ENCODE measurements around the gene MUSTN1.

Gene MUSTN1

DNA sequence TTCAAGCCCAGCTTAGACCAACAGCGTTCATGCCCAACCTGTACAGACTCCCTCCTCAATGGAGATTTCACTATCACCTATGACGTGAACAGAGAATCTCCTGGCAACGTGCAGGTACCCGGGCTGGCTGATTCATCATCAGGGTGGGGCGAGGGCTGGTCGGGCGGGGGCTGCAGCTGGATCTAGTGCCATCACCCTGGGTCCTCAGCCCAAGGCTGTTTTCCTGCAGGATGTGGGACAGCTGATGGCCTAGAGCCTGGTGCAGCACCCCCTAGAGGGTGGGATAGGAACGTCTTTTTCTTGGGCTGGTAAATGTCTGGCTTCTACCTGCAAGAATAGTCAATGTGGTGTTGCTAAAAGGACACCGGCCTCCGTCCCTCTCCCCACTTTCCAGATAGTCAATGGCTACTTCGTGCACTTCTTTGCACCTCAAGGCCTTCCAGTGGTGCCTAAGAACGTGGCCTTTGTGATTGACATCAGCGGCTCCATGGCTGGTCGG is 35.8 kb downstream of the MUSTN1 start:
- DNase-seq, result no peak

DNA sequence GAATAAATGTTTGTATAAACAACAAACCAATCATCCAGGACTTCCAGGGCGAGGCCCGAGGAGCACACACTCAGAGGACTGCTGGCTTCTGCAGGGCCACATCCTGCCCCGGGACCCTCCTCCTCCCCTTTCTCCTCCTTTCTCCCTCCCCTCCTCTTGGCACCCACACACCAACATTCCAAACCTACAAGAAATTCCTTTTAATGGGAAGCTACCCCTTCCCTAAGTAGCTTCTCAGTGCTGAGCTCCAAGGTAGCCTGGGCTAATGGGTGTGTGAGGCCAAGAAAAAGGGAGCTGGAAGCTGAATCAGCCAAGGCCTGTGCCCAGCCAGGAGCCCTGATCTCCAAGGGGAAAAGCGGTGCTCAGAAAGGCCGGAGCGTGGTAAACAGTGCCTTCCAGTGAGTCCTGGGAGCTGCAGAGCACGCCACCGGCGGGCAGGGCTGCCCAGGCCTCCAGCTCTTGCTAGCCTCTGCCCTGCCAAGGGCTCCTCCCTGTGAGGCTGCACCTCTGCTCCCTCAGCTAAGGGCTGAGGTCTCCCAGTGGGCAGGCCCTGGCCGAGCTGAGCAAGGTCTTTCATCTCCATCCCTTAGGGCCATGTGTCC is 36.3 kb downstream of the MUSTN1 start:
- DNase-seq, result peak; percentile 19

DNA sequence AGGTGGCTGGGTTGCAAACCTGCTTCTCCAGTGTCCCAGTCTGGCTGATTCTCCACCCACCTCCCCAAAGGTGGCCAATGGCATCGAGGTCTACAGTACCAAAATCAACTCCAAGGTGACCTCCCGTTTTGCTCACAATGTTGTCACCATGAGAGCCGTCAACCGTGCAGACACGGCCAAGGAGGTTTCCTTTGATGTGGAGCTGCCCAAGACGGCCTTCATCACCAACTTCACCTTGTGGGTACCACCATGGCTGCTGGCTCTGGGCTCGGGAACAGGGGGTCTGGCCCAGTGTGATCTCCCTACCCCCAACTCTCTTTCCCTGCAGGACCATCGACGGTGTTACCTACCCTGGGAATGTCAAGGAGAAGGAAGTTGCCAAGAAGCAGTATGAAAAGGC is 38.4 kb downstream of the MUSTN1 start:
- DNase-seq, result no peak

DNA sequence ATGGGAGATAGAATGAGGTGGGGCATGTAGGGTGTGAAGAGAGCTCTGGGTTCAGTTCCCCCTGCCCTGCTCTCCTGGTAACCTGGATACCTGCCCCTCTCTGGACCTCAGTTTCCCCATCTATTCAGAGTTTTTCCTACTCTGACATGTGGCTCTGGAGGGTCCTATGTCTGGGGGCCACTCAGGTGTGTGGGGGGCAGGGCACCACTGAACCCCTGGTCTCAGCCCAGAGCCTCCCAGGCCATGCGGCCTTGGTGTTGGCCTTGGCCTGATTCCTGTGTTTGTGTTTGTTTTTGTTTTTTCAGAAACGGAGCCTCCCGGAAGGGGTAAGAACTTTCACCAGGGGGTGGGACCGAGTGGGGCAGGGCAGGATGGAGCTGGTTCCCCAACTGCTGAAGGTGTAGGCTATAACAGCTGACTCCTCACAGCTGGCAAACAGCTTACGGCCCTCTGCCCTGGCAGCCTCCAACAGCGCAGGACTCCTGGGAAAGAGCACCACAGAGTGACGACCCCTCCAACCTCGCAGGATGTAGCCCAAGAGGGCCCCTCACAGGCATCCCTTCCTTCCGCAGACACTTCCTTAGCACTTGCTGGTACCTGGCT is 39.4 kb downstream of the MUSTN1 start:
- DNase-seq, result no peak

DNA sequence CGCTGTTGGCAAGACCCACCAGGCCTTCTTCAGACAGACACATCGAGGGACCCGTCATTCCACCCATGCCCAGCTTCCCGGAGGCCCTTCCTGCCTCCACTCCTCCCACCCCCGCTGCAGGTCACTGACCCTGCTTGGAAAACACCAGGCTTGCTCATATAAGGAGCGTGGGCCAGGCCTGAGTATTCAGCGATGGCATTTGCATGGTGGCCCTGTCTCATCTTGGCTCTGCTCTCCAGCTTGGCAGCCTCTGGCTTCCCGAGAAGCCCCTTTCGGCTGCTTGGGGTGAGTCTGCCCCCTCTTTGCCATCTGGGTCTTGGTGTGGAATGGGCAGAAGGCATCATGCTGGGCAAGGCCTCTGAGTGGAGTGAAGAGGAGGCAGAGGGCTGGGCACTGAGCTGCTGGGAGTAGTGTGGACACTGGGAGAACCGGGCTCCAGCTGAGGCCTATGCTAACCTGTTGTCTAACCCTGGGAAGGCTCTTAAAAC is 40.2 kb downstream of the MUSTN1 start, which contains the start of gene ITIH3:
Gene ITIH3 (plus strand): TSS at position 185 of the 488 bp plus-strand sequence. CDS start 8 bp downstream, at position 193.
- no peak for DNase-seq

DNA sequence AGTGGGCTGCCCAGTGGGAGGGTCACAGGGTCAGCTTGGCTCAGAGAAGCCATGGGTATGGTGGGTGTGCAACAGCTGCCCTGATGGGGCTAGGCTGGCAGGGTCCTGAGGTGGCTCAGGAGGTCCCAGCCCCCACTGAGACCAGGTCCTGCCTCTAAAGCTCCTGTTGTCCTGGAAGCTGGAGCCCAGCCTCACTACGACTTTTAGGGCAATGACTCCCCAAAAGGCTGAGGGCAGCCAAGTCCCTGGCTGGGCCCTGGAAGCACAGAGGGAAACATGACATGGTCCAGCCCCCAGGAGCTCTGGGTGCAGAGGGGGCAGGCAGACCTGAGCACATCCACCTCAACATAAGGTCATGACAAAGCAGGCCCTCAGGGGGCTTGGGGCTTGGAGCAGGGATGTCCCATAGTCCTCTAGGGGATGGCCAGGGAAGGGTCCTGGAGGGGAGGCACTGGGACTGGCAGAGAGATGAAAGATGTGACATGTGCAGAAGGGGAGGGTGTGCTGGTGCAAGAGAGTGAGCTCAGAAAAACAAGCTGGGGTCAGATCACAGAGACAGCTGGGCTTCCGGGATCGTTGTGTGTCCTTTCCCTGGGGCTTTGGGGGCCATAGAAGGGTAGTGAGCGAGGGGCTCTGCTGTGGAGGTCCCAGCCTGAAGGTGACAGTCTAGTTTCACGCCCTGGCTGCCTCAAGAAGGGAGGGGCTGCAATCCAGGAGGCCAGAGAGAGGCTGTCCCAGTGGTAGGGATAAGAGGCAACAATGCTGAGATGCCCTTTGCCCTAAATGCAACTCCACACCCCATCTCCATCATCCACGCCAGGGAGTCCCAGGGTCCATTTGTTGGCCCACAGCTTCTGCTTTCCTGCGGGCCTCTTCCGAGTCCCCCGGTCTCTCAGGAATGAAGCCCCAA is 40.9 kb downstream of the MUSTN1 start:
- DNase-seq, result no peak

DNA sequence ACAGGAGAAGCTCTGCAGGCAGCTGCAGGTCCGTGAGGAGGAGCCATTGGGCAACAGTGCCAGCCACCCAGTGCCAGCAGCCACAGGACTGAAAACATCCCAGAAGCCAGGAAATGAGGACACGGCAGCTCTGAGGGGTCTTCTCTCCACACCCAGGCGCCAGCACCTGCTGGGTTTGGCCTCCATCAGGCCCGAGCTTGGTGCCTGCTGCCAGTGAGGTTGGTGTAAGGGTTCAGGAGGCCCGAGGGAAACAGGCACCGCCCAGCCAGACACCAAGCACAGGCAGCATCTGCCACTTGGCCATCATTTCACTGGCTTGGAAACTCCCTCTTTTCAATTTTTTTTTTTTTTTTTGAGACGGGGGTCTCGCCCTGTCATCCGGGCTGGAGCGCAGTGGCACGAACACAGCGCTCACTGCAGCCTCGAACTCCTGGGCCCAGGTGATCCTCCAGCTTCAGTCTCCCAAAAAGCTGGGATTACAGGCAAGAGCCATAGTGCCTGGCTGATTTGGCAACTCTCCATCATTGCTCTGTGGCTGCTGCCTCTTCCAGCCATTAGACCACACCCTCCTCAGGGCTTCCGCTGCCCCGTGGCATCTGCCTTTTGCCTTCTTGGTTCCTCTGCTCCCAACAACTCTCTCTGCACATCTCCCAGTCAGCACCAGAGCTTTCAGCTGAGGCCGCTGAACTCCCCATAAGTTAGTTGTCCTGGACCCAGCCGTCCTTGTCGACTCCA is 41.7 kb downstream of the MUSTN1 start:
- DNase-seq, result no peak

DNA sequence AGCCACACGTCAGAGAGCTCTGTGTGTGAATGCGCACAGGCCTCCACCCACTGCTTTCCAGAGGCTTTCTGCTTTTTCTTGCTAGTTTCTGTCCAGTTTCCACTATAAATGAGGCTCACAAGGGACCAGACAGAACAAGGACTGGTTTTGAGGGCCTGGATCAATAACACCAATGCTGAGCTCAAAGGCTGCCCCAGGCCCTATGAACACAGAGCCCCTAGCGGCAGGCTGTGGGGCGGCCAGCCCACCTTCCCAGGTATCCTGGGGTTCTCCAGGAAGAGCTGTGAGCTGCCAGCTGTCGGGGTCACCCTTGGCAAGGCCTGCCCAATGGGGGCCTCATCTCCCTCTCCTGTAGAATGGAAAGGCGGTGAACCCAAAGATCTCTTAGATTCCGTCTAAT is 42.4 kb downstream of the MUSTN1 start:
- no peak for DNase-seq

DNA sequence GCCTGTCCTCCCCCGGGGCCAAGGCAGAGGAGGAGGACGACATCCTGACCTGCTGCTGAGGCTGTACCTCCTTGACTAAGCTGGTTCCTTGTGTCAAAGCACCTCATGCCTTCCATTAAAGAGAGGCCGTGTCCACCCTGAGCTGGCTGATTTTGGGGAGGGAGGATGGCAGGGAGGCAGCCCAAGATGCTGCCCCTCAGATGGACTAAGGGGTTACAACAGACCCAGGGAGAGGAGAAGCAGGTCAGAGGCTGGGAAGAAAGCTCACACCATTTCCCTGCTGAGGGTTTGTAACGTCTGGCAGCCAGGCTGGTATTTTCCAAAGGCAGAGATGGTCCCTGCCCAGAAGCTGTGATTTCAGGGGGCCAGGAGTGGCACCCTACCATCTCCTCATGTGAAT is 42.9 kb downstream of the MUSTN1 start:
- DNase-seq, result no peak

DNA sequence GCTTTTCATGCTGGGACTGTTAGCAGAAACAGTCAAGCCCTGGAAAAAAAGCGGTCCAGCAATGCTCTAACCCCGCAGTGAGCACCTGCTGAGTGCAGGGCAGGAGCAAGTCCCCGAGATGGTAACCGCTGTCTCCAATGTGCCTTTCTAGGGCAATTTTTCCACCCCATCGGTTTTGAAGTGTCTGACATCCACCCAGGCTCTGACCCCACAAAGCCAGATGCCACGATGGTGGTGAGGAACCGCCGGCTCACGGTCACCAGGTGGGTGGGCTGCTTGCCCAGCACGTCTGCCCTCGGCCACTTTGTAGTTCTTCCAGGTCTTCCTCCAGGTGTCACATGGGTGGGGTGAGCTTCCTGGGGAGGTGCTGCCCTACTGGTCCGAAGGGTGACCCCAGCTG is 43.5 kb downstream of the MUSTN1 start:
- no peak for DNase-seq

DNA sequence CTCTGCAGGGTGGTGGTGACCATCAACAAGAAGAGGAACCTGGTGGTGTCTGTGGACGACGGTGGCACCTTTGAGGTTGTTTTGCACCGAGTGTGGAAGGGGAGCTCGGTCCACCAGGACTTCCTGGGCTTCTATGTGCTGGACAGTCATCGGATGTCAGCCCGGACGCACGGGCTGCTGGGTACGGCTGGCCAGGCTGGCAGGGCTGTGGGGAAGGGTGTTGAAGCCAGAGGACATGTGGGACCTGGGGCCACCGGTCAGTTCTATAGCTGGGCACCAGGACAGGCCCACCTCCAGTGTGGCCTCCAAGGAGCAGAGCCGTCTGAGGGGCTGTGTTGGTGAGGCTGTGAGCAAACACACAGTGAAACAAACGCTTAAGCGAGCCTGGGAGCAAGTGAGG is 44.1 kb downstream of the MUSTN1 start:
- DNase-seq, result no peak

DNA sequence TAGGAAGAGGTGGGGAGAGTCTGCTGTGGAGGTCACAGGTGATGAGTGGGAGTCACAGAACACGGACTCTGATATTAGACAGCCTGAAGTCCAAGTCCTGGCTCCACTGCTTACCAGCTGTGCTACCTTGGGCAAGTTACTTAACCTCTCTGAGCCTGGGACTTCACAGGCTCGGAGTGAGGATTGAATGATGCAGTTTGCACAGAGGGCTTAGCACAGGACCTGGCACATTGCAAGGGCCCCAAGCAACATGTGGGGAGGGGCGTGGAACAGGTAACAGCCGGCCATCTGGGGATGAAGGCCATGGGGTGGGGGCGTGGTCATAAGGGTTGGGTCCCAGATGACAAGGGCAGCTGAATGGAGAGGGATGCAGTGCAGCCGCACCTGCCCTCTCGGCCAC is 44.5 kb downstream of the MUSTN1 start:
- no peak for DNase-seq

DNA sequence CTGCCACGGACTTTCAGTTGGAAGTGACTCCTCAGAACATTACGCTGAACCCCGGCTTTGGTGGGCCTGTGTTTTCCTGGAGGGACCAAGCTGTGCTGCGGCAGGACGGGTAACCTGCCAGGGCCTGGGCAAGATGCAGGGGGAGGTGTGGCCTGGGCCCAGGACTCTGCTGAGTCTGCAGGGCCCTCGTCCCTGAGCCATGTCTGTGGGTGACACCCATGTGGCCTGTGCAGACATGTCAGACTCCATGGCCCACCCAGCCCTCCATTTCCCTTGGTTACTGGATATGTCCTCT is 45.1 kb downstream of the MUSTN1 start:
- no peak for DNase-seq

DNA sequence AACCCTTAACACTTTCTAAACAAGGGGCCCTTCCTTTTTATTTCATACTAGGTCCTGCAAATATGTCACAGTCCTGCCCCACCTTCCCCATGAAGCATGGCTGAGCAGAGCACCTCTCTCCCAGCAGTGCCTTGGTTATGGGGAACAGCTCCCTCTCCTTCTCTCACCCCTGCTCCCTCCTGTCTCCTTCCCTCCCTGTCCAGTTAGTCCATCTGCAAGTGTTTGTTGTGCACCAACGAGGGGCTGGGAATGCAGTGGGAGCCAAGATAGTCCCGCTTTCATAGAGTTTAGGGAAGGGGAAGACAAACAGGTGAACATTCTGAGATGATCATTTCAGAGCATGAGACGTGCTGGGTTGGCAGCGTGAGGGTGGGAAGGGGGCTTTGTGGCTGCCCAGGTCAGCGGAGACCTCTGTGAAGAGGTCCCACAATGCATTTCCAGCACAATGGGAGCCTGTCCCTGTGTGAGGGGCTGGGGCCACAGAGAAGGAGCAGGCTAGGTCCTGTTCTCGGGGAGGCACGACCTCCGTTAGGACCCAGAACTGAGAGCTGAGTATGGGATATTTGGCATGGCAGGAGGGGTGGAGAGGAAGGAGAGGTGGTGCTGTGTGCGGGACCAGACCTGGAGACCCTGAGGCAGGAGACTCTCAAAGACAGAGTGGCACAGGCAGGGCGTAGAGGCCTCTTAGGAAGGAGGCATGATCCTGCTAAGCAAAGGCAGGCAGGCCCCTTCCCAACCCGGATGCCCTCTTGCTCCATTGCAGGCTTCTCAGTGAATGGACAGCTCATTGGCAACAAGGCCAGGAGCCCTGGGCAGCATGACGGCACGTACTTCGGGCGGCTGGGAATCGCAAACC is 45.7 kb downstream of the MUSTN1 start:
- no peak for DNase-seq

DNA sequence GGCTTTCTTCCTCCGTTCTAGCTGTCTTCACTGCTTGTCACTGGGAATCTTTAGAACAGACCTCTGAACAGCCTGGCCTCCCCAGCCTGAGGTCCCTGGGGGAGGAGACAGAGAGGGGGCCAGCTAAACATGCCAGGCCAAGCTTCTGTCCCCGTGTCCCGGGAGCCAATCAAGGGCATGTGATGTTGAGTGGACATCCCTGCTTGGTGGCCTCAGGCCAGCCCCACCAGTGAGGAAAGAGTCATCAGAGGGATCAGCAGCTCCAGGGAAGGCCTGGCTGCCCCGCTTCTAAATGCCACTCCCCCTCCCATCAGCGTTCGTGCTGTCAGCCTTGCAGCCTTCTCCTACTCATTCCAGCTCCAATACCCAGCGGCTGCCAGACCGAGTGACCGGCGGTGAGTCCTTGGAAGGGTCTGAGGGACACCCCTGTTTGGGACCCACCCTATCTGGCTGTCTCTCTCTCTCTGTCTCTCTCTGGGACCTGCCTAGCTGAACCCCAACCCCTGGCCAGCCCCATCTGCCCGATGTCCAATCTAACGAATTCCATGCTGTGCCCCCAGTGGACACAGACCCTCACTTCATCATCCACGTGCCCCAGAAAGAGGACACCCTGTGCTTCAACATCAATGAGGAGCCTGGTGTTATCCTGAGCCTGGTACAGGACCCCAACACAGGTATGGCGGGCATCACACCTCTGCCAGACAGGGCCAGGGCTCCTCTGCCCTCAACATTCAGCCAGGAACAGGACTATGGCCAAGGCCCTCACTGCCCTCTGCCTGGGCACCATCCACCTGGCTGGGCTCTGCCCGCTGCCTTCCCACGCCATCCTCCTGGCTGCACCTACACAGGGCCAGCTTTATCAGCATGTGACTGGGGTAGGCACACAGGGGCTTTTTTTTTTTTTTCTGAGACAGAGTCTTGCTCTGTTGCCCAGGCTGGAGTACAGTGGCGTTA is 46.9 kb downstream of the MUSTN1 start:
- DNase-seq, result no peak

DNA sequence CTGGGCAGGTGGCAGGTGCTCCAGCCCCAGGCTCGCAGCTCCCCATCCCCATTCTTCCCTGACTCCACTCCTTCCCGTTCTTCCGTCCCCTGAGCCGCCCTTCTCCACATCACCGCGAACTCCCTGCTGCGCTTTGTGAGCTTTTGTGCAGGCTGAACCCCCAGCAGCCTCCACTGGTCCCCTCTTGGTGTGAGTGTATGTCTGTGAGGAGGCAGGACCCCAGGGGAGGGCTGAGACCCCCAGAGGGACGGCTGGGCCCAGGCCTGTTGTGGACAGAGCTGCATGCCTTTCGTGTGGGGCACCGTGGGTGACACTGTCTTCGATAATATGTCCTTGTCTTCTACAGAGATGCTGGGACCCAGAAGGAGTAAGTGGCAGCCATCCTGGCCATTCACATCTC is 47.6 kb downstream of the MUSTN1 start:
- DNase-seq, result no peak

DNA sequence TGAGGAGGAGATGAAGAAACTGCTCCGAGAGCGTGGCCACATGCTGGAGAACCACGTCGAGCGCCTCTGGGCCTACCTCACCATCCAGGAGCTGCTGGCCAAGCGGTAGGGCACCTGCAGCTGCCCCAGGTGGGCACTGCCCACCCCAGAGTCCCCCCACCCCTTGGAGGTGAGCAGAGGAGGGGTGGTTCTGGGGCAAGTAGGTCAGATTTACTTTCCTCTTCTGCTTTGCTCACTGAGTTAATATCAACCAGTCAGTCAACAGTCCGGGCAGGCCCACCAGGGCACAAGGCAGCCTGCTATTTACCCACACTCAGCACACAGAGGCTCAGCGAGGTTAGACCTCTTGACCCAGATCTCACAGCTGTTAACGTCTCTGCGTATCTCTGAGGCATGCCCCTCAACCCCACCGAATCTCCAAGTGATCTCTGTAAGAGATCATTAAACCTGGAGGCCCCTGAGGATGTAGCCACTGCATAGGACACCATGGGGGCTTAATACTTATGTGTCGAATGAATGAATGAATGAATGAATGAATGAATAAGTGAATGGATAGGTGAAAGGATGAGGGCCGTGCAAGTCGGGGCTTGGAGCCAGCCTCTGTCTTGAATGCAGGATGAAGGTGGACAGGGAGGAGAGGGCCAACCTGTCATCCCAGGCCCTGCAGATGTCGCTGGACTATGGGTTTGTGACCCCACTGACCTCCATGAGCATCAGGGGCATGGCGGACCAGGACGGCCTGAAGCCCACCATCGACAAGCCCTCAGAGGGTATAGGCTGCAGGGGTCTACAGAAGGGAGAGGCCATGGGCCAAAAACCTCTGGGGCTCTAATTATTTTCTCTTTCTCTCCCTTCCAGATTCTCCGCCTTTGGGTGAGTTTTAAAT is 48.2 kb downstream of the MUSTN1 start:
- DNase-seq, result no peak

DNA sequence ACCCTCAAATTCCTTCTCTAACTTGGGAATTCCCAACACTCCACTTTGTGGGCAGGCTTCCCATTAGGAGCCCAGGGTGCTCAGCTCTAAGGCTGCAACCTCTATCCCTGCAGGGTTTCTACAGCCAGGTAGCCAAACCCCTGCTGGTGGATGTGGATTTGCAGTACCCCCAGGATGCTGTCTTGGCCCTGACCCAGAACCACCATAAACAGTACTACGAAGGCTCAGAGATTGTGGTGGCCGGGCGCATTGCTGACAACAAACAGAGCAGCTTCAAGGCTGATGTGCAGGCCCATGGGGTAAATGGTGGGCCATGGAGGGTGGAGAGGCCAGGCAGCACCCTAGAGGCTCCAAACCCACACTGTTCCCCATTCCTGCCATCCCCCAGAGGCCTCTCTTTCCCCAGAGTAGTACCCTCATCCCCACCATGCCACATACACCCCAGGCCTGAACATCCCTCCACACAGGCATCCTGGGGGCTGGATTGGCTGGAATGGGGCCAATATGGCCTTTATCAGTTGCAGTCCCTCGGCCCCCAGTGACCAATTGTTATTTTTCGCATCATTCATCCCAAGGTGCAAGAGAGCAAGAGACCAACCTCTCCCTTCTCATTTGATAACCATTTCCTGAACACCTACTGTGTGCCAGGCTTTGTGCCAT is 49.8 kb downstream of the MUSTN1 start:
- no peak for DNase-seq

DNA sequence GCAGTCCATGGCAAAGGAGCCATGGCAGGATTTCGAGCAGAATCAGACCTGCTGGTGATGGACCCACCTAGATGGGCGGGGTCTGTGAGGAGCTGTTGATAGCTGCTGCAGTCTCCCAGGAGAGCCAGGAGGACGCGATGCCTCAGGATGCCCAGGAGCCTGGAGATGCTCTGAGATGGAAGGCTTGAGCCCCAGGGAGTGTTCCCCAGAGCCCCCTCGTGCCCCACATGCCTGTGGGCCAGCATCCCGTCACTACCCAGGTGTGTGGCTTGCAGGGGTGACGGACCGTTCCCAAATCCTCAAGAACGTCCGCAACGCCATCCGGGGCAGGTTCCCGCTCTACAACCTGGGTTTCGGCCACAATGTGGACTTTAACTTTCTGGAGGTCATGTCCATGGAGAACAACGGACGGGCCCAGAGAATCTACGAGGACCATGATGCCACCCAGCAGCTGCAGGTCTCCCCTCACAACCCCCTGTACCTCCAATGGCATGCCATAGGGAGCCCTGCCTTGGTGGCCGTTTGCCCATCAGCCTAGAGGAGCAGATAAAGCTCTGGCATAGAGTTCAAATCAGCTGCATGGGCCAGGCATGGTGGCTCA is 50.7 kb downstream of the MUSTN1 start:
- no peak for DNase-seq
